ENCODE measurements around the gene ERP29. TPM values are rescaled to one million over a fixed set of nuclear protein-coding genes. Genes with fewer than 3 reads are reported as not detected.

Gene ERP29
- polyA plus RNA-seq, 3 donors, result 158 to 207 (median 170) TPM

- no peak for DNase-seq
- intact Hi-C loops (cut with micrococcal nuclease), result no loop called here
- Mint-ChIP-seq H3K36me3 (peaks cover 53 to 82% of the 10 kb centered on the region in 2 donors), H3K27me3 (ENCODE audit: low read depth in 3 of 3) (peaks cover 0 to 2% (median 0%) of the 10 kb centered on the region in 3 donors), H3K27ac (peak overlapping the region in 2 of 7 donors; percentile 25 to 32), H3K9me3 (no peaks in the 10 kb centered on the region), H3K4me3 (no peak overlapping the region), H3K4me1 (peaks cover 6% of the 10 kb centered on the region)
- Histone ChIP-seq H3K4me1 (ENCODE audit: control insufficient read depth in 1 of 2, insufficient read depth in 2 of 2, low read length in 2 of 2) (peaks cover 3 to 9% of the 10 kb centered on the region in 2 donors), H3K9ac (ENCODE audit: insufficient read depth, low read length, poor library complexity, severe bottlenecking) (no peak overlapping the region), H3K79me2 (ENCODE audit: insufficient read depth, low read length) (no peaks in the 10 kb centered on the region), H3K36me3 (replicated peaks in 1 of 2; ENCODE audit: control insufficient read depth in 1 of 2, insufficient read depth in 2 of 2, low read length in 2 of 2) (peaks cover 55 to 79% of the 10 kb centered on the region in 2 donors), H3K9me3 (replicated peaks in 1 of 2; ENCODE audit: control insufficient read depth in 1 of 2, insufficient read depth in 1 of 2, low read length in 2 of 2) (no peaks in the 10 kb centered on the region), H3K4me3 (replicated peaks in 1 of 3; ENCODE audit: low read depth in 2 of 3, low read length in 3 of 3) (no peak overlapping the region), H3K4me2 (replicated peaks; ENCODE audit: extremely low read depth, low read length, poor library complexity, severe bottlenecking) (no peak overlapping the region), H3K27me3 (ENCODE audit: control insufficient read depth in 2 of 2, insufficient read depth in 2 of 2, low read length in 2 of 2) (no peaks in the 10 kb centered on the region), H2AFZ (ENCODE audit: insufficient read depth, low read depth, low read length, poor library complexity, severe bottlenecking) (no peak overlapping the region), H3K27ac (ENCODE audit: low read depth in 1 of 2, low read length in 2 of 2) (no peak overlapping the region), H4K20me1 (ENCODE audit: insufficient read depth, low read length) (no peaks in the 10 kb centered on the region)
- TF ChIP-seq CTCF (IDR thresholded peaks at IDR 0.05), result no peak
- WGBS (ENCODE audit: insufficient coverage), result no CpG with 5 or more reads among the region's 2 CpGs
Observed at GRCh38 chr12:112061137-112061536, 47.9 kb downstream of the ERP29 start.

- Histone ChIP-seq H3K27me3 (ENCODE audit: control insufficient read depth in 2 of 2, insufficient read depth in 2 of 2, low read length in 2 of 2) (no peaks in the 10 kb centered on the region), H3K4me1 (ENCODE audit: control insufficient read depth in 1 of 2, insufficient read depth in 2 of 2, low read length in 2 of 2) (peaks cover 3 to 9% of the 10 kb centered on the region in 2 donors), H3K36me3 (replicated peaks in 1 of 2; ENCODE audit: control insufficient read depth in 1 of 2, insufficient read depth in 2 of 2, low read length in 2 of 2) (peaks cover 58 to 81% of the 10 kb centered on the region in 2 donors), H3K9me3 (replicated peaks in 1 of 2; ENCODE audit: control insufficient read depth in 1 of 2, insufficient read depth in 1 of 2, low read length in 2 of 2) (no peaks in the 10 kb centered on the region), H3K9ac (ENCODE audit: insufficient read depth, low read length, poor library complexity, severe bottlenecking) (no peak overlapping the region), H2AFZ (ENCODE audit: insufficient read depth, low read depth, low read length, poor library complexity, severe bottlenecking) (no peak overlapping the region), H3K79me2 (ENCODE audit: insufficient read depth, low read length) (no peaks in the 10 kb centered on the region), H3K27ac (ENCODE audit: low read depth in 1 of 2, low read length in 2 of 2) (no peak overlapping the region), H3K4me3 (replicated peaks in 1 of 3; ENCODE audit: low read depth in 2 of 3, low read length in 3 of 3) (no peak overlapping the region), H3K4me2 (replicated peaks; ENCODE audit: extremely low read depth, low read length, poor library complexity, severe bottlenecking) (no peak overlapping the region), H4K20me1 (ENCODE audit: insufficient read depth, low read length) (no peaks in the 10 kb centered on the region)
- Mint-ChIP-seq H3K4me1 (peaks cover 6% of the 10 kb centered on the region), H3K36me3 (peaks cover 59 to 86% of the 10 kb centered on the region in 2 donors), H3K9me3 (peaks cover 0 to 2% (median 0%) of the 10 kb centered on the region in 7 donors), H3K27ac (no peak overlapping the region), H3K27me3 (ENCODE audit: low read depth in 3 of 3) (no peaks in the 10 kb centered on the region), H3K4me3 (no peak overlapping the region)
- DNase-seq, result no peak
- intact Hi-C loops (cut with micrococcal nuclease), result no loop called here
- TF ChIP-seq CTCF (IDR thresholded peaks at IDR 0.05), result no peak
- no CpG with 5 or more reads among the region's 2 CpGs for WGBS (ENCODE audit: insufficient coverage)
Observed at GRCh38 chr12:112063273-112063672, 50.0 kb downstream of the ERP29 start.

All from CD14-positive monocyte (primary cell).